AG09319 (cell line): ENCODE results near the gene ACSS1.

Source experiments
- DNase-seq: peaks from one replicate; pipeline ENCODE4 v3.0.0-alpha.2; 2010; ENCODE audit warnings: low read depth; ENCODE audit errors: extremely low read depth
- TF ChIP-seq, protein P1 (sequence below): IDR thresholded peaks from 2 replicates; pipeline ENCODE4 v1.5.1; 2011; ENCODE audit warnings: low read depth, mild to moderate bottlenecking, inconsistent platforms, low read length, moderate library complexity

Gene ACSS1

DNA sequence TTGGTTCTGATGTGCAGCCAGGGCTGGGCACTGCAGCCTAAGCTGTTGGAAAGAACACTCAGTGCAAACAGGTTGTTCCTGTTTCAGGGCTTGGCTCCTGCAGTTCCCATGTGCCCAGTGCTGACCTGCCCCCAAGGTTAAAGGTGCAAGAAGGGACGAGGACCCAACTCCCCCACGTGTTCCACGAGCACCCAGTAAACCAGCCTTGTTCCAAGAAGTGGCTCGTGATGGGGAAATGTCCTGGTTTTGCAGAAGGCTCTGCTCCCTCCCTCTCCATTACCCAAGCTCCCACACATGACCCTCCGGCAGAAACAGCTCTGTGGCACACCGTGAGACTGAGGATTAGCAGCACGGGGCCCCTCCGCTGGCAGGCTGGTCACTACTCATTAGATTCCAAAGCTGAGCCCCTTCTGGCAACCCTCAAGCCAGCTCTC lies 9.4 kb downstream of the ACSS1 start:
- TF ChIP-seq, protein P1, sequence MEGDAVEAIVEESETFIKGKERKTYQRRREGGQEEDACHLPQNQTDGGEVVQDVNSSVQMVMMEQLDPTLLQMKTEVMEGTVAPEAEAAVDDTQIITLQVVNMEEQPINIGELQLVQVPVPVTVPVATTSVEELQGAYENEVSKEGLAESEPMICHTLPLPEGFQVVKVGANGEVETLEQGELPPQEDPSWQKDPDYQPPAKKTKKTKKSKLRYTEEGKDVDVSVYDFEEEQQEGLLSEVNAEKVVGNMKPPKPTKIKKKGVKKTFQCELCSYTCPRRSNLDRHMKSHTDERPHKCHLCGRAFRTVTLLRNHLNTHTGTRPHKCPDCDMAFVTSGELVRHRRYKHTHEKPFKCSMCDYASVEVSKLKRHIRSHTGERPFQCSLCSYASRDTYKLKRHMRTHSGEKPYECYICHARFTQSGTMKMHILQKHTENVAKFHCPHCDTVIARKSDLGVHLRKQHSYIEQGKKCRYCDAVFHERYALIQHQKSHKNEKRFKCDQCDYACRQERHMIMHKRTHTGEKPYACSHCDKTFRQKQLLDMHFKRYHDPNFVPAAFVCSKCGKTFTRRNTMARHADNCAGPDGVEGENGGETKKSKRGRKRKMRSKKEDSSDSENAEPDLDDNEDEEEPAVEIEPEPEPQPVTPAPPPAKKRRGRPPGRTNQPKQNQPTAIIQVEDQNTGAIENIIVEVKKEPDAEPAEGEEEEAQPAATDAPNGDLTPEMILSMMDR, result no peak
- no peak for DNase-seq

DNA sequence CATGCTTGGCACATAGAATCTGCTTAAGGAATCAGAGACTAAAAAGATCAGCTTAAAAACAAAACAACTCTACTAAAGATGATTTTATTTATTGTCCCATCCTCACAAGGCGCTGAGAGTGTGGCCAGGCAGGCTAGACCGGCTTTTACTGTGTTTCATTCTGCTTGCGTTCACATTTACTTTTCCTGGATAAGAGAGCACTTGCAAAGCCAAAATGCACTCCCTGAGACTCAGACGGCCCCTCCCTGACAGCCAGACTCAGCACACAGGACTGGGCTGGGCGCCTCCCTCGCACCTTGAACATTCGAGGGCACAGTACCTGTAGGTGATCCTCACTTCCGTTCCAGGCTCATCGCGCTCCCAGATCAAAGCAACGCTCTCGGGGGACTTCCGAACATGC lies 10.2 kb downstream of the ACSS1 start:
- TF ChIP-seq, protein P1, result no peak

DNA sequence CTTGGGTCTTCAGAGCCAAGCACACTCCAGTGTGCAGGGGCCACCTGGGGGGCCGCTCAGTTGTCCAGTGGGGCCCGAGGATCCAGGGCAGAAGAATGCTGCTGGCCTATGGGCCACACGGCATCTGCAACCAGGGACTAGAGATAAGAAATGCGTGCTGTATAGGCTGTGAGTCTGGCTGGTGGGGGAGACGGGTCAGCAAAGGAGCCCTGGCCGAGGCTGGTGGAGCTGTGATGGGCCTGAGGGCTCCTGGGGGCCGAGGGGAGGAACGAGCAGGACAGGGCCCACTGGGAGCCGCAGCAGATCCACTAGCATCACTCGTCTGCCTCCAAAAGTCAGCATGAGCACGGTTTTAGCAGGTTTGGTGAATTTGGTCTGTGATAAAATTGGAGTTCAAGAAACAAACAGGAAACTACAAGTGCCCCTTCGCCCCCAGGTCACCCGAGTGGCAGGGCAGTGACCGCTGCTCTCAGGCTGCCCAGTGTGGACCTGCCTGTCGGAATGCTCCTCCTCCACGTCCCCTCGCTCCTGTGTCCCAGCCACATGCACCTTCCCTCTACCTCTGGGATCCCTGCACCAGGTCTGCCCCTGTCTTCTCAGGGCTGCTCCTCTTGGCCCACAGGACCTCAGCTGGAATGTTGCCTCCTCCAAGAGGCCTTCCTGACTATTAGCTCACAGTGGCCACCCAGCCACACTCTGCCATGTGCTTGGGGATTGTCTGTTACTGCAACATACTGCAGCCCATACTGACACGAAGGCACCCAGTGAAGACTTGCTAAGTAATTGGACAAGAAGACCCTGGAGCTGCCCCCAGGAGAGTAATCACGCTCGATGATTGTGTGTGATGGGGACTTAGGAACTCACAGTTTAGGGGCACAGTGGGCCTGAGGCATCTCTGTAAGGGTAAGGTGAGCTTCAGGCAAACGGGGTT lies 10.9 kb downstream of the ACSS1 start:
- TF ChIP-seq, protein P1, result no peak

More for the DNA sequence above, 10.2 kb downstream of the ACSS1 start:
- DNase-seq, result no peak

DNA sequence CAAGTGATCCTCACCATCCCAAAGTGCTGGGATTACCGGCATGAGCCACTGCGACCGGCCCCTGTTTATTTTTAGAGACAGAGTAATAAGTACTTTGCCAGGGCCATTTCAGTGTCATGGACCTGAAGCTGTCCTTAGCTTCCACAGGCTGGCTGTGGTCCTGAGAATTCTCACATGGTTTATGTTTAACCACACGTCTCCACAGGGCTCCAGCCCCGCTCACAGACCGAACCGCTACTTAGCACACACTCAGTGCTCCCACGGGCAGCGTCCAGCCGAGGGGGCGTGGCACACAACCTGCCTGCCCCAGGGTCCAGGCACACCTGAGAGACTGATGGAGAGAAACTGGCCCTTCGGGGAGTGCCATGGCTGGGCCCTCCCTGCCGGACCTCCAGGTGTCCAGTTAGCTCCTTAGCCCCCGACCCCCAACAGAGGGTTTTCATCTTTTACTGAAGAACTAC lies 11.7 kb downstream of the ACSS1 start:
- TF ChIP-seq, protein P1, result no peak

More for the DNA sequence above, 10.9 kb downstream of the ACSS1 start:
- no peak for DNase-seq

DNA sequence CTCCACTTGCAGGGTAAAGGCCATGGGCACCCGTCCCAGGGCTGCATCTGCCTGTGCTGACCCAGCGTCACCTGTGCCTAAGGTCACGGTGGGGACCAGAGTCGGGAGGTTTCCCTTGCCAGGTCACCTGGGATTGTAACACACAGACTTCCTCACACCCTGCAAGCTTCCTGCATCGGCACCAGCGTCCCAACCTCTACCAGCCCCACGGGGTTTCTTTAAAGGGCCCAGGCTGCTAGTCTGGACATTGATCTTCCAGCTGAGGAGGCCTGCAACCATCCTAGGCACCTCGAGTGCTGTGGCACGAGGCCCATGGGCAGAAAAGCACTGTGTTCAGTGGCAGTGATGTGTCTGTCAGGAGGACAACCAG lies 12.6 kb downstream of the ACSS1 start:
- no peak for DNase-seq
- TF ChIP-seq, protein P1, result no peak

More for the DNA sequence above, 11.7 kb downstream of the ACSS1 start:
- no peak for DNase-seq

GRCh38 chr20:25044660-25045342 lies 13.1 kb downstream of the ACSS1 start:
- TF ChIP-seq, protein P1, result no peak
- DNase-seq, result no peak

- TF ChIP-seq, protein P1, result no peak
- no peak for DNase-seq
Observed at GRCh38 chr20:25044261-25044560, 13.7 kb downstream of the ACSS1 start.
